ENCODE results near the gene STAT5A.
"Not testable (repeated sequence)": the region's sequence is repeated elsewhere in the genome, so short reads cannot be mapped to it uniquely, and the experiment has no call there.

STAT5A gene

DNA sequence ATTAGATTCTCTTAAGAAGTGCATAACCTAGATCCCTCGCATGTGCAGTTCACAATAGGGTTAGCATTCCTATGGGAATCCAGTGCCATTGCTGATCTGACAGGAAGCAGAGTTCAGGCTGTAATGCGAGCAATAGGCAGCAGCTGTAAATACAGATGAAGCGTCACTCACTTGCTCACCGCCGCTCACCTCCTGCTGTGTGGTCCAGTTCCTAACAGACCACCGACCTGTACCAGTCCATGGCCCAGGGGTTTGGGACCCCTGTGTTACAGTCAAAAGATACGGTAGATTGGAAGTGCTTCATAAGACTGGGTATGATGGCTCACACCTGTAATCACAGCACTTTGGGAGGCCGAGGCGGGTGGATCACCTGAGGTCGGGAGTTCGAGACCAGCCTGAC lies 2.8 kb downstream of the STAT5A start:
- TF ChIP-seq GABPA (IDR thresholded peaks at IDR 0.05; ENCODE audit: low read depth), result no peak
- TF ChIP-seq, protein P1, sequence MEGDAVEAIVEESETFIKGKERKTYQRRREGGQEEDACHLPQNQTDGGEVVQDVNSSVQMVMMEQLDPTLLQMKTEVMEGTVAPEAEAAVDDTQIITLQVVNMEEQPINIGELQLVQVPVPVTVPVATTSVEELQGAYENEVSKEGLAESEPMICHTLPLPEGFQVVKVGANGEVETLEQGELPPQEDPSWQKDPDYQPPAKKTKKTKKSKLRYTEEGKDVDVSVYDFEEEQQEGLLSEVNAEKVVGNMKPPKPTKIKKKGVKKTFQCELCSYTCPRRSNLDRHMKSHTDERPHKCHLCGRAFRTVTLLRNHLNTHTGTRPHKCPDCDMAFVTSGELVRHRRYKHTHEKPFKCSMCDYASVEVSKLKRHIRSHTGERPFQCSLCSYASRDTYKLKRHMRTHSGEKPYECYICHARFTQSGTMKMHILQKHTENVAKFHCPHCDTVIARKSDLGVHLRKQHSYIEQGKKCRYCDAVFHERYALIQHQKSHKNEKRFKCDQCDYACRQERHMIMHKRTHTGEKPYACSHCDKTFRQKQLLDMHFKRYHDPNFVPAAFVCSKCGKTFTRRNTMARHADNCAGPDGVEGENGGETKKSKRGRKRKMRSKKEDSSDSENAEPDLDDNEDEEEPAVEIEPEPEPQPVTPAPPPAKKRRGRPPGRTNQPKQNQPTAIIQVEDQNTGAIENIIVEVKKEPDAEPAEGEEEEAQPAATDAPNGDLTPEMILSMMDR (IDR thresholded peaks at IDR 0.05; ENCODE audit: insufficient read depth, low read length), result no peak
- no peak for TF ChIP-seq SPI1 (IDR thresholded peaks at IDR 0.05; ENCODE audit: borderline replicate concordance, low read depth)
- TF ChIP-seq, protein P2, sequence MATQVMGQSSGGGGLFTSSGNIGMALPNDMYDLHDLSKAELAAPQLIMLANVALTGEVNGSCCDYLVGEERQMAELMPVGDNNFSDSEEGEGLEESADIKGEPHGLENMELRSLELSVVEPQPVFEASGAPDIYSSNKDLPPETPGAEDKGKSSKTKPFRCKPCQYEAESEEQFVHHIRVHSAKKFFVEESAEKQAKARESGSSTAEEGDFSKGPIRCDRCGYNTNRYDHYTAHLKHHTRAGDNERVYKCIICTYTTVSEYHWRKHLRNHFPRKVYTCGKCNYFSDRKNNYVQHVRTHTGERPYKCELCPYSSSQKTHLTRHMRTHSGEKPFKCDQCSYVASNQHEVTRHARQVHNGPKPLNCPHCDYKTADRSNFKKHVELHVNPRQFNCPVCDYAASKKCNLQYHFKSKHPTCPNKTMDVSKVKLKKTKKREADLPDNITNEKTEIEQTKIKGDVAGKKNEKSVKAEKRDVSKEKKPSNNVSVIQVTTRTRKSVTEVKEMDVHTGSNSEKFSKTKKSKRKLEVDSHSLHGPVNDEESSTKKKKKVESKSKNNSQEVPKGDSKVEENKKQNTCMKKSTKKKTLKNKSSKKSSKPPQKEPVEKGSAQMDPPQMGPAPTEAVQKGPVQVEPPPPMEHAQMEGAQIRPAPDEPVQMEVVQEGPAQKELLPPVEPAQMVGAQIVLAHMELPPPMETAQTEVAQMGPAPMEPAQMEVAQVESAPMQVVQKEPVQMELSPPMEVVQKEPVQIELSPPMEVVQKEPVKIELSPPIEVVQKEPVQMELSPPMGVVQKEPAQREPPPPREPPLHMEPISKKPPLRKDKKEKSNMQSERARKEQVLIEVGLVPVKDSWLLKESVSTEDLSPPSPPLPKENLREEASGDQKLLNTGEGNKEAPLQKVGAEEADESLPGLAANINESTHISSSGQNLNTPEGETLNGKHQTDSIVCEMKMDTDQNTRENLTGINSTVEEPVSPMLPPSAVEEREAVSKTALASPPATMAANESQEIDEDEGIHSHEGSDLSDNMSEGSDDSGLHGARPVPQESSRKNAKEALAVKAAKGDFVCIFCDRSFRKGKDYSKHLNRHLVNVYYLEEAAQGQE (IDR thresholded peaks at IDR 0.05; ENCODE audit: insufficient replicate concordance, low read depth), result no peak
- no peak for TF ChIP-seq POLR2AphosphoS5 (IDR thresholded peaks at IDR 0.05; ENCODE audit: low read depth)
- Histone ChIP-seq H3K27me3 (ENCODE audit: insufficient read depth, poor library complexity, severe bottlenecking) (no peaks in the 10 kb centered on the region), H3K4me3 (replicated peaks; ENCODE audit: insufficient read depth, low read length) (no peak overlapping the region), H3K27ac (replicated peaks) (no peak overlapping the region)
- DNase-seq (ENCODE audit: low read depth in 1 of 2, low spot score in 1 of 2), result no peak

GRCh38 chr17:42294469-42295398 lies 6.4 kb downstream of the STAT5A start:
- TF ChIP-seq GABPA (IDR thresholded peaks at IDR 0.05; ENCODE audit: low read depth), result no peak
- TF ChIP-seq, protein P1 (IDR thresholded peaks at IDR 0.05; ENCODE audit: insufficient read depth, low read length), result no peak
- no peak for TF ChIP-seq SPI1 (IDR thresholded peaks at IDR 0.05; ENCODE audit: borderline replicate concordance, low read depth)
- TF ChIP-seq, protein P2 (IDR thresholded peaks at IDR 0.05; ENCODE audit: insufficient replicate concordance, low read depth), result no peak
- no peak for TF ChIP-seq POLR2AphosphoS5 (IDR thresholded peaks at IDR 0.05; ENCODE audit: low read depth)
- H3K4me3 ChIP-seq (replicated peaks; ENCODE audit: insufficient read depth, low read length), result no peak overlapping the region
- H3K27me3 ChIP-seq (ENCODE audit: insufficient read depth, poor library complexity, severe bottlenecking), result no peaks in the 10 kb centered on the region
- DNase-seq (ENCODE audit: low read depth in 1 of 2, low spot score in 1 of 2), result no peak
- no peak overlapping the region for H3K27ac ChIP-seq (replicated peaks)

DNA sequence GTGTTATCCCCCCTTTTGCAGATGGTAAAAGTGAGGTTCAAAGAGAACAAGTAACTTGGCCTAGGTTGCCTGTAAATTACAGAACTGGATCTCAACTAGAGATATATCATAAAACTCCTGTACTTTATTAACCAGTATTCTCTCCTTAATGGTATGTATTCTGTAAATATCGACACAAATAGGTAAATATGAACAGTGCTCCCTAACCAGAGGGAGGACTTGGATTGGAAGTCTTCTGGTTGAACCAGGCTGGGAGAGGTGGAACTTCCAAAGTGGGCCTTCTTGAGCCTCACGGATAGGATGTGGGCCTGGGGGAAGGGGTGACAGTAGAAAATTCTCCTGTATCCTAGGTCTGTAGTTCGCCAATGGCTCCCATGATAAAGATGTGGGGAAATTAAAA lies 7.7 kb downstream of the STAT5A start:
- DNase-seq (ENCODE audit: low read depth in 1 of 2, low spot score in 1 of 2), result no peak
- no peak for TF ChIP-seq POLR2AphosphoS5 (IDR thresholded peaks at IDR 0.05; ENCODE audit: low read depth)
- no peak for TF ChIP-seq GABPA (IDR thresholded peaks at IDR 0.05; ENCODE audit: low read depth)
- TF ChIP-seq, protein P2 (IDR thresholded peaks at IDR 0.05; ENCODE audit: insufficient replicate concordance, low read depth), result no peak
- Histone ChIP-seq H3K27me3 (ENCODE audit: insufficient read depth, poor library complexity, severe bottlenecking) (no peaks in the 10 kb centered on the region), H3K27ac (replicated peaks) (no peak overlapping the region), H3K4me3 (replicated peaks; ENCODE audit: insufficient read depth, low read length) (no peak overlapping the region)

DNA sequence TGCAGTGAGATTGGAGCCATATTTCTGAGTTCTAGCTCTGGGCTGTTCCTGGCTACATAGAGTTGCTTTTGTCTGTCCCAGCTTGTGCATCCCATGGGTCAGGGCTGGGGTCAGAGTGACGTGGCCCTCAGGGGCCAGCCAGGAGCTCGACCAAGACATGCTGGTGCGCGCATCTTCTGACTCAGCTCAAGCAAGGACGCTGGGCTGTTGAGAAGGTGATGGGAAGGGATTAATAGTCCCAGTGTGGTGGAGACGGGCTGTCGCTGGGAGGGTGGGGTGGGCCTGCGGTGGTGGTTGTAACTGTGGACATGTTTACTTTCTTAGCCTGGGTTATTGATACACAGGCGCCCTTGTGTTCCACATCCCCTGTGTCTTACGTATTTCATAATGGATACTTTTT lies 9.5 kb downstream of the STAT5A start:
- not testable (repeated sequence) for DNase-seq (ENCODE audit: low read depth in 1 of 2, low spot score in 1 of 2); H3K4me3 ChIP-seq (replicated peaks; ENCODE audit: insufficient read depth, low read length); H3K27ac ChIP-seq (replicated peaks); H3K27me3 ChIP-seq (ENCODE audit: insufficient read depth, poor library complexity, severe bottlenecking)

- H3K27ac ChIP-seq (replicated peaks); DNase-seq (ENCODE audit: low read depth in 1 of 2, low spot score in 1 of 2): not testable (repeated sequence)
These were observed 11.1 kb downstream of the STAT5A start for GRCh38 chr17:42299361-42299760.

GRCh38 chr17:42299913-42300312 lies 11.6 kb downstream of the STAT5A start:
- H3K27me3 ChIP-seq (ENCODE audit: insufficient read depth, poor library complexity, severe bottlenecking); H3K4me3 ChIP-seq (replicated peaks; ENCODE audit: insufficient read depth, low read length); H3K27ac ChIP-seq (replicated peaks); DNase-seq (ENCODE audit: low read depth in 1 of 2, low spot score in 1 of 2): not testable (repeated sequence)

More at GRCh38 chr17:42299361-42299760, 11.1 kb downstream of the STAT5A start:
- H3K4me3 ChIP-seq (replicated peaks; ENCODE audit: insufficient read depth, low read length); H3K27me3 ChIP-seq (ENCODE audit: insufficient read depth, poor library complexity, severe bottlenecking): not testable (repeated sequence)
